SJCRH30 (cell line): ENCODE results near the gene PLPP3. TPM values are rescaled to one million over a fixed set of nuclear protein-coding genes. Genes with fewer than 3 reads are reported as not detected.
"Not testable (repeated sequence)": the region's sequence is repeated elsewhere in the genome, so short reads cannot be mapped to it uniquely, and the experiment has no call there.

Experiments used
- DNase-seq, 2 experiments: peaks; one replicate each; pipeline ENCODE4 v3.0.0-alpha.2; 2015 to 2020
- H3K27ac ChIP-seq: fragments of 250-450 bp; sonication (Bioruptor Pico); 2 replicates; pipeline ENCODE4 v1.5.1; 2020; ENCODE audit warnings: mild to moderate bottlenecking, moderate library complexity
- H3K27me3 ChIP-seq: fragments of 250-450 bp; sonication (Bioruptor Pico); 2 replicates; pipeline ENCODE4 v1.5.1; 2020; ENCODE audit warnings: mild to moderate bottlenecking, moderate library complexity
- H3K36me3 ChIP-seq: fragments of 250-450 bp; sonication (Bioruptor Pico); 2 replicates; pipeline ENCODE4 v1.5.1; 2020; ENCODE audit warnings: mild to moderate bottlenecking, moderate library complexity
- H3K4me1 ChIP-seq: fragments of 250-450 bp; sonication (Bioruptor Pico); 2 replicates; pipeline ENCODE4 v1.5.1; 2020; ENCODE audit warnings: mild to moderate bottlenecking, moderate library complexity
- H3K4me3 ChIP-seq: fragments of 250-450 bp; sonication (Bioruptor Pico); 2 replicates; pipeline ENCODE4 v1.5.1; 2020; ENCODE audit warnings: mild to moderate bottlenecking, moderate library complexity
- H3K9me3 ChIP-seq: fragments of 250-450 bp; sonication (Bioruptor Pico); replicated peaks from 2 replicates; pipeline ENCODE4 v1.5.1; 2020; ENCODE audit warnings: mild to moderate bottlenecking, moderate library complexity
- total RNA-seq: library from RNA; depleted of rRNA; stranded (reverse); fragments of >200 nt; shearing (Covaris generic); gene quantifications from 2 replicates; pipeline ENCODE4 v1.2.3, GENCODE V29; 2014; rRNA removed

Gene PLPP3
- not detected in 2 replicates for total RNA-seq

DNA sequence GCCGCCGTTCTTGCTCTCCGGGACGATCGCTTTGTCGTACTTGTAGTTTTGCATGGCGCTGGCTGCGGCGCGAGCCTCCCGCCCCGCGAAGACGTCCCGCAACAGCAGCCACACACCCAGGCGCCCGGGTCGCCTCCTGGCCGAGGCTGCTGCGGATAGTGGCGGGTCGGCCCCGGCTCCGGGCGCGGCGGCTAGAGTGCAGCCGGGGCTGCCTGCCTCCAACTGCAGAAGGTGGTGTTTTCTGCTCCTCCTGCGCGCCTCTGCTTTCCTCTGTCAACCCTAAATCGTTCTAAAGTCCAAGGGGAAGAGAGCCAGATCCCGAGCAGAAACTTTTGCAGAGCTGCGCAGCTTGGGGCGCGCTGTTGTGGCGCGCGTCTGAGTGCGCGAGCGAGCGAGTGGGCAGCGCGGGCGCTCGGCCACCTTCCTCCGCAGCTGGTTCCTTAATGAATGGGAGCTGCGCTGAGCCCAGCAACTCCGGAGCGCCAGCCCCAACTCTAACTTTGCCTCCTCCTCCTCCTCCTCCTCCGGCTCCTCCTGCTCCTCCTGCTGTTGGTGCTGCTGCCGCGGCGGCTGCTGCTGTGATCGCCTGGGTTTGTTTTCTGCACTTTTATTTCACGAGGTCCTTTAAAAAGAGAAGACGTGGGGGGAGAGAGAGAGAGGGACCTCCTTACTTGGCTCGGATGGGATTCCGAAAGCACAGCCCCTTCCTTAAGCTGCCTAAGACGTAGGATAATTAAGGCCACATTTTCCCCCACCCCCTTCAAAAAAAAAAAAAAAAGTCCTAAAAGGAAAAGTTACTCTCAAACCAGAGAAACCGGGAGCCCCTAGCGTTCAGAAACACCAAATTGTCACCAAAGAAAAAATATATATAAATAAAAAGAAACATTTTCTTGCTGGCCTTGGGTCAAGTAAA lies at the start of gene PLPP3:
Gene PLPP3, minus strand, starts transcription at position 601 of the 913 bp plus-strand sequence. Its CDS starts 547 bp downstream, at position 54.
- Histone ChIP-seq H3K4me3 (no peak within 1 kb of the TSS), H3K27ac (no peak within 1 kb of the TSS)
- no peak for DNase-seq

DNA sequence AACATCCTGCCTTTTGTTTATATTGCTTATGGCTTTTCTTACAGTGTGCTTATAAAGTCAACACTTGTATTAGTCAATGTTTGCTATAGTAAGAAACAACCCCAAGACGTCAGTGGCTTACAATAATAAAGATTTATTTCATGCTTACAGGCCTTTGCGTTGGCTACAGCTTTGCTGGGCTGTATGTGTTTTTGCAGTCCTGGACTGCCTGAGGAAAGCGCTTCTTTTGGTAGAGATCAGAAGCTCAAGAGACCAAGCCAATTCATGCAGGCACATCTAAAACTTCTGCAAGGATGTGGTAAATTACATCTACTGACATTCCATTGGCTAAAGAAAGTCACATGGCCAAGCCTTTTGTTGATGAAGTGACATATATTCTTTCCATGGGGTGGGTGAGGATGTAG lies 48.3 kb upstream of the PLPP3 start:
- DNase-seq = no peak
- H3K27me3 ChIP-seq = no peaks in the 10 kb centered on the region; the same call in none of the 2 replicates
- no peaks in the 10 kb centered on the region for H3K9me3 ChIP-seq
- no peaks in the 10 kb centered on the region for H3K36me3 ChIP-seq
- H3K27ac ChIP-seq = no peak overlapping the region
- no peaks in the 10 kb centered on the region for H3K4me1 ChIP-seq
- H3K4me3 ChIP-seq = no peak overlapping the region

More for the DNA sequence above, at the start of gene PLPP3:
- Histone ChIP-seq H3K4me1 (no peaks in the 10 kb centered on the region), H3K9me3 (no peaks in the 10 kb centered on the region), H3K36me3 (no peaks in the 10 kb centered on the region), H3K27me3 (peaks cover 9% of the 10 kb centered on the region)

DNA sequence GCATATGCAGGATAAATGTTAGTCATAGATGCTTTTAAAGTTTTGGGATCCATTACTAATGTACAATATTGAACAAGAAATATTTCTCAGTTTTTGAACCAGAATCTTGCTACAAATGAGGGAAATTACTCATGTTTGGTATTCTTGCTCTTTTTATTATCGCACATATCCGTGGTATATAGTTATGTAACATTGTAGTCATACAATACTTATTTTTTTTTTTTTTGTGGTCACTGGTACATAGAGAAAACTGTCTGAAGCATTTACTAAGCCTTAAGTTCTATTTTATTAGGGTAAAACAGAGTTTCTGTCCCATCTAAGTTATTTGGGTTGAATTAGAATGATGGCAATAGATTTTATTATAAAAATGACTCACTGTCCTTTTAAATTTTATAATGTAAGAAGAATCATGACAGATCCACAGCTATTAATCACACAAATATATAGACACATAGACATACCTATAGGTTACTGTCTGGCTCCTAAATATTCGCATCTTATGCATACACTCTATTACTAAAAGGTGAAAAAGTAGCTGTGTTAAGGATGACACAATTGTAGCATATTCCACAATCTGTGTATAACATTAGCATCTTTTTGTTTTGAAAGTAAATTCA lies 47.8 kb upstream of the PLPP3 start:
- DNase-seq = no peak
- no peaks in the 10 kb centered on the region for H3K4me1 ChIP-seq
- no peak overlapping the region for H3K27ac ChIP-seq
- H3K36me3 ChIP-seq = no peaks in the 10 kb centered on the region
- H3K9me3 ChIP-seq = no peaks in the 10 kb centered on the region
- no peaks in the 10 kb centered on the region; the same call in none of the 2 replicates for H3K27me3 ChIP-seq
- no peak overlapping the region for H3K4me3 ChIP-seq

DNA sequence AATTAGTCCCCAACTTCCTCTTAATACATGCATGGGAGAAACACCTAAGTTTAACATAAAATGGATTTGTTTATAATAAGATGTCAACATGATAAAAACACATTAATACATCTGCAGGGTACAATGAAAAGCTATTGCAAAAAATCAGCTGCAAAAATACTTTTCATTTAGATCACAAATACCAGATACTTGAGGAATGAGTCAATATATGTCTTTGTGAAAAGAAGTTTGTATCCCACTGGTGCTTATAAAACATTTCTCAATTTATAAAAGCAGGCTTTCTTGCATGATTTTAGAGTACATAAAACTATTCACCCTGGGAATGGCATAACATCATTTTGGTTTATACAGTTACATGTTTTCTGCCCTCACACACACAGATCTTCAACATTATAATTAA lies 47.2 kb upstream of the PLPP3 start:
- H3K4me3 ChIP-seq = no peak overlapping the region
- no peaks in the 10 kb centered on the region for H3K4me1 ChIP-seq
- H3K9me3 ChIP-seq = no peaks in the 10 kb centered on the region
- no peaks in the 10 kb centered on the region; the same call in none of the 2 replicates for H3K27me3 ChIP-seq
- H3K27ac ChIP-seq = no peak overlapping the region
- no peak for DNase-seq
- no peaks in the 10 kb centered on the region for H3K36me3 ChIP-seq

DNA sequence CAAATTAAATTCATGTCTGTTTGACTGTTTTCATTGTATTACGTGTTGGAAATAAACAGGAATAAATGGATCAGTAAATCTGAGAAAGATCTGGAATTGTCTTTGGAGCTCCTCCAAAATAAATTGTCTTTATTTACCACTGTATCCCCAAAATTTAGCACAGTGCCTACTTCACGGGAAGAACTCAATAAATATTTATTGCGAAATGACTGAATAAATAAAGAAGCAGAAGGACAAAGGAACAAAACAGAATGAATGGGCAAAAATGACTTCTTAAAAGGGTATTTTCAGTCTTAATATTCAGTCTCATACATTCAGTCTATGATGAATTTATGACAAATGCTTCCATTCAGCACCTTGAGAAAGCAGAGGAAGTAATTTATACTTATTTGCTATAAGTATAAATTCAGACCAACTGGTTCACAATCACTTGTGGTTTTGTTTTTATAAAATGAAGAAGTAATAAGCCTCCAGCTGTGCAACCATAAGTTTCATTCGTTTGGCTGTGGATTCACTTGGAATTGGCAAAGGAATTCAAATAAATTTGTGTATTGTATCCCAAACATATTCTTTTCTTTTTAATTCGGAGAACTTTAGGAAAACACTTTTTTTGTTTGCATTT lies 46.6 kb upstream of the PLPP3 start:
- H3K27me3 ChIP-seq = no peaks in the 10 kb centered on the region; the same call in none of the 2 replicates
- no peak overlapping the region for H3K27ac ChIP-seq
- DNase-seq = no peak

DNA sequence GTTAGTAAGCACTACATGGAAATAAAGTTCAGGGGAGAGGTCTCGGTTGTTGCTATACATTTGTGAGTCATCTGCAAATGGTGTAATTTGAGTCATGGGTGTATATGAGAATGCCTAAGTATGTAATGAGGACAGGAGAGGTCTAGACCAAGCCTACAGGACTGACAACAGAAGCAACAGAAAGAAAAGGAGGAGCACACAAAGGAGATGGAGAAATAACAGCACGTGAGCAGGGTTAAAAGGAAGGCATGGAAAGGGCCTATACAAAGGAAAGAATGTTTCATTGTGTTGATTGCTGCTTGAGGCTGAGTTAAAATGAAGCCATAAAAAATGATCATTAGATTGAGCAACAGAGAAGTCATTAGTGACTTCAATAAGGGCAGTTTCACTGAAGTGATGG lies 37.8 kb upstream of the PLPP3 start:
- Histone ChIP-seq H3K36me3 (no peaks in the 10 kb centered on the region), H3K27ac (no peak overlapping the region), H3K4me1 (no peaks in the 10 kb centered on the region), H3K4me3 (no peak overlapping the region), H3K27me3 (0 out of 2 replicates have a peak, but pooled peaks cover 4% of the 10 kb centered on the region), H3K9me3 (no peaks in the 10 kb centered on the region)
- no peak for DNase-seq

More for the DNA sequence above, 46.6 kb upstream of the PLPP3 start:
- Histone ChIP-seq H3K9me3 (no peaks in the 10 kb centered on the region), H3K4me3 (no peak overlapping the region), H3K36me3 (no peaks in the 10 kb centered on the region), H3K4me1 (no peaks in the 10 kb centered on the region)

DNA sequence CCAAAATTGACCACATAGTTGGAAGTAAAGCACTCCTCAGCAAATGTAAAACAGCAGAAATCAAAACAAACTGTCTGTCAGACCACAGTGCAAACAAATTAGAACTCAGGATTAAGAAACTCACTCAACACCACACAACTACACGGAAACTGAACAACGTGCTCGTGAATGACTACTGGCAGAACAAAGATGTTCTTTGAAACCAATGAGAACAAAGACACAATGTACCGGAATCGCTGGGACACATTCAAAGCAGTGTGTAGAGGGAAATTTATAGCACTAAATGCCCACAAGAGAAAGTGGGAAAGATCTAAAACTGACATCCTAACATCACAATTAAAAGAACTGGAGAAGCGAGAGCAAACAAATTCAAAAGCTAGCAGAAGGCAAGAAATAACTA lies 31.4 kb upstream of the PLPP3 start:
- not testable (repeated sequence) for H3K27me3 ChIP-seq, DNase-seq, H3K36me3 ChIP-seq, H3K9me3 ChIP-seq, H3K4me1 ChIP-seq, H3K4me3 ChIP-seq, H3K27ac ChIP-seq

DNA sequence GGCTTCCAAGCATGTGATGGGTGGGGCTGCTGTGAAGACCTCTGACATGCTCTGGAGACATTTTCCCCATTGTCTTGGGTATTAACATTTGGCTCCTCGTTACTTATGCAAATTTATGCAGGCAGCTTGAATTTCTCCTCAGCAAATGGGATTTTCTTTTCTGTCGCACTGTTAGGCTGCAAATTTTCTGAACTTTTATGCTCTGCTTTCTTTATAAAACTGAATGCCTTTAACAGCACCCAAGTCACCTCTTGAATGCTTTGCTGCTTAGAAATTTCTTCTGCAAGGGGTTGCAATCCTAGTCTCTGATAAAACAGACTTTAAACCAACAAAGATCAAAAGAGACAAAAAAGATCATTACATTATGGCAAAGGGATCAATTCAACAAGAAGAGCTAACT lies 30.7 kb upstream of the PLPP3 start:
- H3K4me3 ChIP-seq, DNase-seq, H3K9me3 ChIP-seq: not testable (repeated sequence)

DNA sequence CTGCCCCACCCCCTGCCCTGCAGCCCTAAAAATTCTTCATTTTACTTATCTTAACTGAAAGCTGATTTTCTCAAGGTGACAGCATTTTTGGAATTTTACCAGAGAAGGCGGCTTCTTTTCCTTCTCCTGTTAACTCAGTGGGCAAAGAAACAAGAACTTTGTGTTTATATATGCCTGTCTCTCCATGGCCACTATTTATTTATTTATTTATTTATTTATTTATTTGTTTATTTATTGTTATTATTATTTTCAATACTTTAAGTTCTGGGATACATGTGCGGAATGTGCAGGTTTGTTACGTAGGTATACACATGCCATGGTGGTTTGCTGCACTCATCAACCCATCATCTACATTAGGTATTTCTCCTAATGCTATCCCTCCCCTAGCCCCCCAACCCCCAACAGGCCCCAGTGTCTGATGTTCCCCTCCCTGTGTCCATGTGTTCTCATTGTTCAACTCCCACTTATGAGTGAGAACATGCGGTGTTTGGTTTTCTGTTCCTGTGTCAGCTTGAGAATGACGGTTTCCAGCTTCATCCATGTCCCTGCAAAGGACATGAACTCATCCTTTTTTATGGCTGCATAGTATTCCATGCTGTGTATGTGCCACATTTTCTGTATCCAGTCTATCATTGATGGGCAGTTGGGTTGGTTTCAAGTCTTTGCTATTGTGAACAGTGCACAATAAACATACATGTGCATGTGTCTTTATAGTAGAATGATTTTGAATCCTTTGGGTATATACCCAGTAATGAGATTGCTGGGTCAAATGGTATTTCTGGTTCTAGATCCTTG lies 16.2 kb upstream of the PLPP3 start:
- not testable (repeated sequence) for H3K27me3 ChIP-seq, H3K4me3 ChIP-seq, H3K27ac ChIP-seq, H3K36me3 ChIP-seq, H3K4me1 ChIP-seq, H3K9me3 ChIP-seq, DNase-seq

More for the DNA sequence above, 30.7 kb upstream of the PLPP3 start:
- not testable (repeated sequence) for H3K36me3 ChIP-seq, H3K27me3 ChIP-seq, H3K4me1 ChIP-seq, H3K27ac ChIP-seq

DNA sequence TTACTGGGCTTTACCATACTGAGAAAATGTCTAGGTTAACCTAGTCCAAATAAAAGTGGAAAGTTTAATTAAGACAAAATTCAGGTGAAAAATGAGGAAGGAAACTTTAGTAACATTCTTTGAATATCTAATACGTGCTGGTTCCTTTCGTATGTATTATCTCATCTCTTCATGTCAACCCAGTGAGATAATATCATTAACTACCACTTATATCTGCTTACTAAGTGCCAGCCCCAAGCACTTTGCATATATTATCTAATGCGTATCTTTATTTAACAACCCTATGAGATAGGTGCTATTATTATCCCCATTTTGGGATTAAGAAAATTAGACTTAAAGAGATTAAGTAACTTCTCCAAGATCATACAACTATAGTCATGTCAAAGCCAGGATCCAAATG lies 12.5 kb upstream of the PLPP3 start:
- Histone ChIP-seq H3K4me3 (no peak overlapping the region), H3K27ac (no peak overlapping the region), H3K27me3 (no peaks in the 10 kb centered on the region; the same call in 1 of the 2 replicates), H3K4me1 (no peaks in the 10 kb centered on the region), H3K36me3 (no peaks in the 10 kb centered on the region), H3K9me3 (no peaks in the 10 kb centered on the region)
- DNase-seq = no peak

DNA sequence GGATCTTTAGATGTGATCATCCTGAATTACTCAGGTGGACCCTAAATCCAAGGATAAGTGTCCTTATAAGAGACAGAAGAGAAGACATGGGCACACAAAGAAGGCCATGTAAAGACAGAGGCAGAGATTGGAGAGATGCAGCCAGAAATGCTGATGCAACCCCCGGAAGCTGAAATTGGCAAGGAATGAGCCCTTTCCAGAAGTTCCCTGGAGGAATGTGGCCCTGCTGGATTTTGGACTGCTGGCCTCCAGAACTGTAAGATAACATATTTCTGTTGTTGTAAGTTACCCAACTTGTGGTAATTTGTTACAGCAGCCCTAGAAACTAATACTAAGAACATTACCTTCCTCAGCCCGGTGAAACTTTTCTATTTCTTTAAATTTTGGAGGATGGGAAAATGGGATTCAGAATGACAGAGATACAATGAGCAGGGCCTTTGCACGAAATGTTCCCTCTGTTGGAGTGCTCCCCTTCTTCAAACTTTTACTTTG lies 11.2 kb upstream of the PLPP3 start:
- DNase-seq = no peak
- Histone ChIP-seq H3K27me3 (no peaks in the 10 kb centered on the region; the same call in 1 of the 2 replicates), H3K4me1 (no peaks in the 10 kb centered on the region), H3K4me3 (no peak overlapping the region), H3K36me3 (no peaks in the 10 kb centered on the region), H3K27ac (no peak overlapping the region), H3K9me3 (no peaks in the 10 kb centered on the region)

DNA sequence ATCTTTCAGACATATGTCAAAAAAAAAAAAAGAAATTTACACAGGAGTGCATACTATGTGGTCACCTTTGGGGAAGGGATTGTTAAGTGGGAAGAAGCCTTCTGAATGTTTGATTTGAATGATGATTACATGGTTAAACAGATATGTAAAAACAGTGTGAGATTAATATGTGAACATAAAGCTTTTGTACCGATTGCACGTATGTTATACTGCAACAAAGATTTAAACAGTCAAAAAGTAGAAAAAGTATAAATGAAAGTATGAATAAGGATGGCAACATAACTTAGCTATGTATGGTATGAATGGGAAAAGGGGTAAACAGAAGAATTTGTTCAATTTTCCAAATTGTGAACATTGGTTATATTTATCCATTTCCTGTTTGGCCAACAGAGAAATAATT lies 10.0 kb upstream of the PLPP3 start:
- DNase-seq = no peak
- H3K4me3 ChIP-seq = no peak overlapping the region
- no peaks in the 10 kb centered on the region for H3K36me3 ChIP-seq
- H3K27me3 ChIP-seq = no peaks in the 10 kb centered on the region; the same call in 1 of the 2 replicates
- H3K4me1 ChIP-seq = no peaks in the 10 kb centered on the region
- H3K27ac ChIP-seq = no peak overlapping the region
- H3K9me3 ChIP-seq = no peaks in the 10 kb centered on the region

DNA sequence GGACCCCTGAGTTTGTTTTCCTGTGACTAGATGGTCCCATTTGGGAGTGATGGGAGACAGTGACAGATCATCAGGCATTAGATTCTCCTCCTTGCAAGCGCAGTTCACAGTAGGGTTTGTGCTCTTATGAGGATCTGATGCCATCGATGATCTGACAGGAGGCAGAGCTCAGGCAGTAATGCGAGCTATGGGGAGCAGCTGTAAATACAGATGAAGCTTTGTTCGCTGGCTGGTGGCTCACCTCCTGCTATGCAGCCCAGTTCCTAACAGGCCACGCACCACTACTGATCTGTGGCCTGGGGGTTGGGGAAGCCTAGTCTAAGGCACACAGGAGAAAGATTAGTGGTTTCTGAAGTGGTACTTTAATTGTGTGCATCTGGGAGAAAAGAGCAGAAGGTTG lies 7.1 kb upstream of the PLPP3 start:
- H3K4me3 ChIP-seq = no peak overlapping the region
- H3K36me3 ChIP-seq = no peaks in the 10 kb centered on the region
- DNase-seq = peak in 1 of 2 experiments; percentile 24
- no peak overlapping the region for H3K27ac ChIP-seq
- H3K27me3 ChIP-seq = peaks cover 9% of the 10 kb centered on the region; the same call in 1 of the 2 replicates
- no peaks in the 10 kb centered on the region for H3K4me1 ChIP-seq
- no peaks in the 10 kb centered on the region for H3K9me3 ChIP-seq

DNA sequence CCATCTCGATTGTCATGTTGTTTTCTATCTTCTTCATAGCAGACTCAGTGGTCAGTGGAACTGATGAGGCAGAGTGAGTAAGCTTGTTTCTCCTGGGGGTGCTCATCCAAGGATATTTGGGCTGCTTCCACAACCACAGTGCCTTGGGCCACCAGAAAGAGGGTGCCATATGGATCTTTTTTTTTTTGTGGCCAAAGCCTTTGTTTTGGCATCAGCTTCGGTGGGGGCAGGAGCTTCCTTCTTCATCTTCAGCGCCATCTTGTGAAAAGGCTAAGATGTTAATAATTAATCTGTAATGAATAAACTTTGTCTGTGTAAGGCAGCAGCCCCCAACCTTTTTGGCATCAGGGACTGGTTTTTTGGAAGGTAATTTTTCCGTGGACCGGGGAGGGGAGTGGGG lies 6.6 kb upstream of the PLPP3 start:
- H3K27me3 ChIP-seq = peaks cover 9% of the 10 kb centered on the region; the same call in 1 of the 2 replicates
- H3K9me3 ChIP-seq = no peaks in the 10 kb centered on the region
- H3K4me1 ChIP-seq = no peaks in the 10 kb centered on the region
- no peak for DNase-seq
- no peak overlapping the region for H3K27ac ChIP-seq
- H3K4me3 ChIP-seq = no peak overlapping the region
- H3K36me3 ChIP-seq = no peaks in the 10 kb centered on the region
